HG02798 (cell line): ENCODE results near the gene SF3B6.

Experiments
- ATAC-seq: cut with Tn5 transposase; IDR thresholded peaks from one replicate; pipeline ENCODE4 v1.9.1; 2021; ENCODE audit warnings: mild to moderate bottlenecking; ENCODE audit not compliant: unreplicated experiment, poor library complexity

SF3B6 gene

DNA sequence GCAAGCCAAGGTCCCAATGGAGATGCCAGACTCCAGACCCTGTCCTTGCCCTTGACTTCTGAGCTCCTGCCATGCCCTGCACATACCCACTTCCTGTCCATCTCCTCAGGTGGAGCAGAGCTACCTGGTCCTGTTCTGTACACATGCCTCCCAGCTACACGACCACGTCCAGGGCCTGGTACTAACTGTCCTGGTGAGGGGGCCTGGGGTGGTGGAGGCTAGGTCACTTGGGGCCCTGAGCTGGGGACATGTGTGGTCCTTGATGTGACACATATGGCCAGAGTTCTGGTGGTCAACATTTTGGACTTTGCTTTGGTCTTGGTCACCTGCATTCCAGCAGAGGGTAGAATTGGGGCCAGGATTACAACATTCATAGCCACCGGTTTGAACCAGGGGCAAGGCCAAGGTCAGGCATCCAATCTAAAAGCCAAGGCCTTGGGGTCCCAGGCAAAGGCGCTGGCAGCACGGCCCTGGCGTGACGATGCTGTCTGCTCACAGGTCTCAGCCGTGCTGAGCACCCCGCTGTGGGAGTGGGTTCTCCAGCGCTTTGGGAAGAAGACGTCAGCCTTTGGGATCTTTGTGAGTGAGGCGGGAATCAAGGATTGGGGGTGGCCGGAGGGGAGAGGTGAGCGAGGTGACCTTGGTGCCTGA is 53.7 kb downstream of the SF3B6 start:
- ATAC-seq, result no peak

GRCh38 chr2:24021122-24021998 is 54.8 kb downstream of the SF3B6 start:
- ATAC-seq, result no peak

GRCh38 chr2:24020244-24020643 is 55.9 kb downstream of the SF3B6 start:
- ATAC-seq, result no peak

GRCh38 chr2:24019729-24020128 is 56.4 kb downstream of the SF3B6 start:
- ATAC-seq, result no peak

DNA sequence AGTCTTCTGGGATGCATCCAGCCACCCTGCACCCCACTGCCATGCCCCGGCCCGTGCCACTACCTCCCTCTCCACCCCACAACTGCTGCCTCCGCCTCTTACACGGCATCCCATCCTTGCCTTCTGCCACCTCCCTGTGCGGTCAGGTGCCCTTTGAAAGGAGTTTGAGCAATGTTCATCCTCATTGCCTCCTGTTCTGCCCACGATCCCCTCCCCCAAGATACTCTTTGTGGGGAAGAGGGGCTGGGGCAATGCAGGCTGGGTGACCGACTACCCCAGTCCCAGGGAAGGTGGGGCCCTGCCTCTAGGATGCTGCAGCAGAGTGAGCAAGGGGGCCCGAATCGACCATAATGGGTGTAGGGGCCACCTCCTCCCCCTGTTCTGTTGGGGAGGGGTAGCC is 57.9 kb downstream of the SF3B6 start:
- ATAC-seq, result no peak

- no peak for ATAC-seq
These were observed 58.4 kb downstream of the SF3B6 start for GRCh38 chr2:24017711-24018110.
